Panc1 (cell line): Measurements from ENCODE around the gene SLC6A20. TPM values are rescaled to one million over a fixed set of nuclear protein-coding genes. Genes with fewer than 3 reads are reported as not detected.

Source experiments
- ATAC-seq: fragments of 200-7000 bp; cut with Tn5 transposase; 2 replicates; pipeline ENCODE4 v1.9.1; 2020; ENCODE audit warnings: mild to moderate bottlenecking, moderate library complexity
- BruUV-seq: library from RNA; stranded (reverse); fragments of 400-500 nt; replicated peaks from 2 replicates; lab custom pipeline; 2021; lab: Mats Ljungman, UMichigan
- CTCF ChIA-PET: fragments of 300-600 bp; sonication (Branson Sonifier 250); formaldehyde crosslinking; loops from one replicate; lab custom pipeline; 2022; ENCODE audit warnings: antibody characterized with exemption; lab: Charles Lee
- POLR2A ChIA-PET: fragments of 300-600 bp; sonication (Branson Sonifier 250); formaldehyde crosslinking; loops from one replicate; lab custom pipeline; 2022; ENCODE audit warnings: antibody characterized with exemption; lab: Charles Lee
- DNase-seq: peaks from one replicate; pipeline ENCODE4 v3.0.0-alpha.2; 2010; ENCODE audit warnings: low read depth, low spot score
- H3K27ac ChIP-seq: 2 replicates; pipeline ENCODE4 v1.5.1; 2011; ENCODE audit warnings: mild to moderate bottlenecking, low read length, inconsistent platforms
- H3K27me3 ChIP-seq: fragments of 200-500 bp; sonication (Bioruptor generic); 2 replicates; pipeline ENCODE4 v1.6.0; 2014; ENCODE audit warnings: low read length, inconsistent platforms; ENCODE audit not compliant: control insufficient read depth, insufficient read depth
- H3K36me3 ChIP-seq: fragments of 200-500 bp; sonication (Bioruptor generic); 2 replicates; pipeline ENCODE4 v1.5.1; 2014; ENCODE audit warnings: inconsistent platforms, mild to moderate bottlenecking, low read length, moderate library complexity; ENCODE audit not compliant: control insufficient read depth, insufficient read depth
- H3K4me1 ChIP-seq: 2 replicates; pipeline ENCODE4 v1.5.1; 2011; ENCODE audit warnings: inconsistent platforms, mild to moderate bottlenecking, low read length, moderate library complexity; ENCODE audit not compliant: control insufficient read depth, insufficient read depth
- H3K4me3 ChIP-seq, 2 experiments: 2 replicates each; pipeline ENCODE4 v1.5.1; 2011 to 2012; ENCODE audit warnings: low read depth in 2 of 2, low read length in 2 of 2, mild to moderate bottlenecking in 2 of 2, inconsistent platforms in 1 of 2, moderate library complexity in 1 of 2
- H3K9me3 ChIP-seq: fragments of 200-500 bp; sonication (Bioruptor generic); 2 replicates; pipeline ENCODE4 v1.5.1; 2014; ENCODE audit warnings: low read depth, mild to moderate bottlenecking, inconsistent platforms, low read length, moderate library complexity; ENCODE audit not compliant: control insufficient read depth, insufficient read depth
- POLR2AphosphoS5 ChIP-seq: IDR thresholded peaks from 2 replicates; pipeline ENCODE4 v1.6.1; 2012; ENCODE audit warnings: mild to moderate bottlenecking, low read depth, low read length, moderate library complexity
- SIN3A ChIP-seq: IDR thresholded peaks from 2 replicates; pipeline ENCODE4 v1.6.1; 2012; ENCODE audit warnings: low read depth, mild to moderate bottlenecking, low read length, moderate library complexity, borderline replicate concordance; ENCODE audit not compliant: insufficient read depth
- TCF7L2 ChIP-seq: IDR thresholded peaks from 2 replicates; pipeline ENCODE4 v1.6.1; 2011; ENCODE audit warnings: mild to moderate bottlenecking, low read depth, low read length, inconsistent platforms
- in situ Hi-C: cut with HindIII; loops from 2 replicates; pipeline ENCODE4 v1.10.0; 2016; ENCODE audit warnings: low sequenced_read_pairs, low pct_unique_long_range_greater_than_20kb
- intact Hi-C: fragments of 100-400 bp; cut with micrococcal nuclease; formaldehyde crosslinking; loops from one replicate; pipeline ENCODE4 v1.10.0; 2022; ENCODE audit not compliant: unreplicated experiment
- total RNA-seq: library from RNA; stranded (reverse); gene quantifications from one replicate; pipeline ENCODE4 v1.2.1, GENCODE V29; 2021; ENCODE audit not compliant: unreplicated experiment
- TF ChIP-seq, protein P1 (sequence below), 2 experiments: IDR thresholded peaks; 2 replicates each; pipeline ENCODE4 v1.6.1; 2011 to 2012; ENCODE audit warnings: low read depth in 2 of 2, control low read depth in 1 of 2, low read length in 1 of 2, mild to moderate bottlenecking in 1 of 2, moderate library complexity in 1 of 2; ENCODE audit not compliant: insufficient read depth in 1 of 2
- TF ChIP-seq, protein P2 (sequence below): fragments of 450-650 bp; IDR thresholded peaks from 2 replicates; pipeline ENCODE4 v1.5.1; 2017; ENCODE audit warnings: mild to moderate bottlenecking

The SLC6A20 gene
- total RNA-seq, 1 experiment from 2014 or later, result 0.28 TPM

DNA sequence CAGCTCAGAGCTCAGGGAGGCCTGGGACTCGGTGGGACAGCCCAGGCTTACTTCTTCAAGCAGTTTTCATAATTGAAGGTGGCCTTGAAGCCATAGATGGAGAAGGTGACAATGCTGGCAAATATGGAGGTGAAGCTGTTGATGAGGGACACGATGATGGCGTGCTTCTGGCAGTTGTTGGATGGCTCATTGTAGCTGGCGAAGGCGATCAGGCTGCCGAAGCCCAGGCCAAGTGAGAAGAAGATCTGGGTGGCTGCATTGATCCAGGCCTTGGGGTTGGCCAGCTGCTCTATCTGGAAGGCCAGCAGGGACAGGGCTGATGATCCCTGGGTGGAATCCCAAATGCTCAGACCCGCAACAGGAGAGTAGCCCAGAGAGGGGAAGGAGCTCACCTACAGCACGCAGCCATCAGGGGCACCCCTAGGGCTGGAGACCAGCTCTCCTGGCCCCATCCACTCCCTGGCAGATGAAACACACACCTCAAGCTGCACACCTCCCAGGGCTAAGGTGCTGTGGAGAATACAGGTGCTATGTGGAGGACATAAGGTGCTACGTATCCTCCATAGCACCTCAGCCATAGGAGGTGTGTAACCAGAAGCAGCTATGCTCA is 25.1 kb downstream of the SLC6A20 start:
- Histone ChIP-seq H3K36me3 (no peaks in the 10 kb centered on the region), H3K4me3 (no peak overlapping the region), H3K9me3 (0 out of 2 replicates have a peak, but pooled peaks cover 4% of the 10 kb centered on the region), H3K4me1 (no peaks in the 10 kb centered on the region), H3K27ac (no peak overlapping the region), H3K27me3 (no peaks in the 10 kb centered on the region)
- in situ Hi-C loops (no loop called here), intact Hi-C loops (no loop called here)
- BruUV-seq, result no TSS peak
- no peak for DNase-seq
- CTCF ChIA-PET, result interaction anchor here (0.6 kb wide), 1 partner anchor 10 kb away, joined by 5 read pairs; no protein-coding TSS in a partner anchor
- POLR2A ChIA-PET, result interaction anchor here (0.6 kb wide), 1 partner anchor 26 kb away, joined by 3 read pairs; no protein-coding TSS in a partner anchor
- TF ChIP-seq SIN3A (no peak), TCF7L2 (no peak), POLR2AphosphoS5 (no peak)
- TF ChIP-seq, protein P1, sequence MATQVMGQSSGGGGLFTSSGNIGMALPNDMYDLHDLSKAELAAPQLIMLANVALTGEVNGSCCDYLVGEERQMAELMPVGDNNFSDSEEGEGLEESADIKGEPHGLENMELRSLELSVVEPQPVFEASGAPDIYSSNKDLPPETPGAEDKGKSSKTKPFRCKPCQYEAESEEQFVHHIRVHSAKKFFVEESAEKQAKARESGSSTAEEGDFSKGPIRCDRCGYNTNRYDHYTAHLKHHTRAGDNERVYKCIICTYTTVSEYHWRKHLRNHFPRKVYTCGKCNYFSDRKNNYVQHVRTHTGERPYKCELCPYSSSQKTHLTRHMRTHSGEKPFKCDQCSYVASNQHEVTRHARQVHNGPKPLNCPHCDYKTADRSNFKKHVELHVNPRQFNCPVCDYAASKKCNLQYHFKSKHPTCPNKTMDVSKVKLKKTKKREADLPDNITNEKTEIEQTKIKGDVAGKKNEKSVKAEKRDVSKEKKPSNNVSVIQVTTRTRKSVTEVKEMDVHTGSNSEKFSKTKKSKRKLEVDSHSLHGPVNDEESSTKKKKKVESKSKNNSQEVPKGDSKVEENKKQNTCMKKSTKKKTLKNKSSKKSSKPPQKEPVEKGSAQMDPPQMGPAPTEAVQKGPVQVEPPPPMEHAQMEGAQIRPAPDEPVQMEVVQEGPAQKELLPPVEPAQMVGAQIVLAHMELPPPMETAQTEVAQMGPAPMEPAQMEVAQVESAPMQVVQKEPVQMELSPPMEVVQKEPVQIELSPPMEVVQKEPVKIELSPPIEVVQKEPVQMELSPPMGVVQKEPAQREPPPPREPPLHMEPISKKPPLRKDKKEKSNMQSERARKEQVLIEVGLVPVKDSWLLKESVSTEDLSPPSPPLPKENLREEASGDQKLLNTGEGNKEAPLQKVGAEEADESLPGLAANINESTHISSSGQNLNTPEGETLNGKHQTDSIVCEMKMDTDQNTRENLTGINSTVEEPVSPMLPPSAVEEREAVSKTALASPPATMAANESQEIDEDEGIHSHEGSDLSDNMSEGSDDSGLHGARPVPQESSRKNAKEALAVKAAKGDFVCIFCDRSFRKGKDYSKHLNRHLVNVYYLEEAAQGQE (IDR thresholded peaks at IDR 0.05; ENCODE audit: insufficient read depth in 1 of 2, low read depth in 2 of 2, low read length in 1 of 2), result no peak
- TF ChIP-seq, protein P2, sequence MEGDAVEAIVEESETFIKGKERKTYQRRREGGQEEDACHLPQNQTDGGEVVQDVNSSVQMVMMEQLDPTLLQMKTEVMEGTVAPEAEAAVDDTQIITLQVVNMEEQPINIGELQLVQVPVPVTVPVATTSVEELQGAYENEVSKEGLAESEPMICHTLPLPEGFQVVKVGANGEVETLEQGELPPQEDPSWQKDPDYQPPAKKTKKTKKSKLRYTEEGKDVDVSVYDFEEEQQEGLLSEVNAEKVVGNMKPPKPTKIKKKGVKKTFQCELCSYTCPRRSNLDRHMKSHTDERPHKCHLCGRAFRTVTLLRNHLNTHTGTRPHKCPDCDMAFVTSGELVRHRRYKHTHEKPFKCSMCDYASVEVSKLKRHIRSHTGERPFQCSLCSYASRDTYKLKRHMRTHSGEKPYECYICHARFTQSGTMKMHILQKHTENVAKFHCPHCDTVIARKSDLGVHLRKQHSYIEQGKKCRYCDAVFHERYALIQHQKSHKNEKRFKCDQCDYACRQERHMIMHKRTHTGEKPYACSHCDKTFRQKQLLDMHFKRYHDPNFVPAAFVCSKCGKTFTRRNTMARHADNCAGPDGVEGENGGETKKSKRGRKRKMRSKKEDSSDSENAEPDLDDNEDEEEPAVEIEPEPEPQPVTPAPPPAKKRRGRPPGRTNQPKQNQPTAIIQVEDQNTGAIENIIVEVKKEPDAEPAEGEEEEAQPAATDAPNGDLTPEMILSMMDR, result no peak
- ATAC-seq, result no peak

DNA sequence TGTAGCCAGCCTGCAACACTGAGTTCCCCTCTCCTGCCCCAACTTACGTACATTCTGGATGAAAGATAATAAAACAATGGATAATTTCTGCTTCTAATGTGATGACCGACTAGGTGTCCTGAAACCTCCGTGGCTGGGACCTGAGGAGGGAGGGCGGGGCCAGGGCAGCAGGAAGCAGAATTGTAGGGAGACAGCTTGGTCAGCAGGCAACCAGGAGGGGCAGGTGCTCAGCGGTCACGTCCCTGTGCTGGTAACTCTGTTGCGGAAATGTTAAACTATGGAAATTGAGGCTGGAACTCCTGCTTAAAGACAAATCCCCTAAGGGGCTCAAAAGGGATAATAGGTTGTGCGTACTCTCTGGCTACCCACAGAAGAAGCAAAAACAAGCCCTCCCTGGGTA is 30.4 kb downstream of the SLC6A20 start:
- Histone ChIP-seq H3K36me3 (no peaks in the 10 kb centered on the region), H3K27me3 (no peaks in the 10 kb centered on the region), H3K4me1 (no peaks in the 10 kb centered on the region), H3K4me3 (no peak overlapping the region), H3K9me3 (0 out of 2 replicates have a peak, but pooled peaks cover 4% of the 10 kb centered on the region), H3K27ac (no peak overlapping the region)
- no peak for TF ChIP-seq SIN3A
- no peak for TF ChIP-seq POLR2AphosphoS5
- TF ChIP-seq, protein P2, result no peak
- TF ChIP-seq, protein P1 (IDR thresholded peaks at IDR 0.05; ENCODE audit: insufficient read depth in 1 of 2, low read depth in 2 of 2, low read length in 1 of 2), result no peak
- TF ChIP-seq TCF7L2, result no peak
- DNase-seq (no peak), ATAC-seq (no peak)
- intact Hi-C loops, result no loop called here
- ChIA-PET POLR2A (no interaction called here), CTCF (no interaction called here)
- in situ Hi-C loops, result no loop called here
- no TSS peak for BruUV-seq
